Fibroblast of pulmonary artery (primary cell): ENCODE results near the gene TOX3.
A peak's percentile ranks its signal among the peaks of the same experiment; 100 is the strongest.

Source experiments
- DNase-seq: peaks from one replicate; pipeline ENCODE4 v3.0.0-alpha.2; 2010; ENCODE audit warnings: low read depth
- H3K4me3 ChIP-seq: replicated peaks from 2 replicates; pipeline ENCODE4 v1.5.1; 2011; ENCODE audit warnings: low read depth, mild to moderate bottlenecking, control low read depth, low read length, moderate library complexity
- TF ChIP-seq, protein P1 (sequence below): IDR thresholded peaks from 2 replicates; pipeline ENCODE4 v1.5.1; 2011; ENCODE audit warnings: mild to moderate bottlenecking, control low read depth, low read length, inconsistent platforms; ENCODE audit errors: missing control alignments

The TOX3 gene

DNA sequence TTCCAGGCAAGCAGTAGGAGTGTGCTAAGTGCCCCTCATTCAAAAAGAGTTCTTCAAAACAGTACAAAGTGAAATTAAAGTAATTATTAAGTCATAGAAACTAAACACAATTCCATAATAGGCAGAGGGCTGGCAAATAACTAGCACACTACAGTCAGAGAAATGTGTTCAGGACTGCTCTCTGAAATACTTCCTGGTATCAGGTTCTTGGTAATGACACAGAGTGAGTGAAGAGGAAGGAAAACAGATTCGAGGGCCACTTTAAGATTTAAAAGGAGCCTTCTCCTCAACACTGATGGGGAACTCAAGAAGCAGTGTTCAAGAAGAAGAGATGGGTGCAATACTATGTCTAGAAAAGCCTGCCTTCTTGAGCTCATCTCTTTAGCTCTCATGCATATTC is 139.2 kb downstream of the TOX3 start:
- H3K4me3 ChIP-seq: no peak overlapping the region
- DNase-seq: no peak
- TF ChIP-seq, protein P1, sequence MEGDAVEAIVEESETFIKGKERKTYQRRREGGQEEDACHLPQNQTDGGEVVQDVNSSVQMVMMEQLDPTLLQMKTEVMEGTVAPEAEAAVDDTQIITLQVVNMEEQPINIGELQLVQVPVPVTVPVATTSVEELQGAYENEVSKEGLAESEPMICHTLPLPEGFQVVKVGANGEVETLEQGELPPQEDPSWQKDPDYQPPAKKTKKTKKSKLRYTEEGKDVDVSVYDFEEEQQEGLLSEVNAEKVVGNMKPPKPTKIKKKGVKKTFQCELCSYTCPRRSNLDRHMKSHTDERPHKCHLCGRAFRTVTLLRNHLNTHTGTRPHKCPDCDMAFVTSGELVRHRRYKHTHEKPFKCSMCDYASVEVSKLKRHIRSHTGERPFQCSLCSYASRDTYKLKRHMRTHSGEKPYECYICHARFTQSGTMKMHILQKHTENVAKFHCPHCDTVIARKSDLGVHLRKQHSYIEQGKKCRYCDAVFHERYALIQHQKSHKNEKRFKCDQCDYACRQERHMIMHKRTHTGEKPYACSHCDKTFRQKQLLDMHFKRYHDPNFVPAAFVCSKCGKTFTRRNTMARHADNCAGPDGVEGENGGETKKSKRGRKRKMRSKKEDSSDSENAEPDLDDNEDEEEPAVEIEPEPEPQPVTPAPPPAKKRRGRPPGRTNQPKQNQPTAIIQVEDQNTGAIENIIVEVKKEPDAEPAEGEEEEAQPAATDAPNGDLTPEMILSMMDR: no peak

DNA sequence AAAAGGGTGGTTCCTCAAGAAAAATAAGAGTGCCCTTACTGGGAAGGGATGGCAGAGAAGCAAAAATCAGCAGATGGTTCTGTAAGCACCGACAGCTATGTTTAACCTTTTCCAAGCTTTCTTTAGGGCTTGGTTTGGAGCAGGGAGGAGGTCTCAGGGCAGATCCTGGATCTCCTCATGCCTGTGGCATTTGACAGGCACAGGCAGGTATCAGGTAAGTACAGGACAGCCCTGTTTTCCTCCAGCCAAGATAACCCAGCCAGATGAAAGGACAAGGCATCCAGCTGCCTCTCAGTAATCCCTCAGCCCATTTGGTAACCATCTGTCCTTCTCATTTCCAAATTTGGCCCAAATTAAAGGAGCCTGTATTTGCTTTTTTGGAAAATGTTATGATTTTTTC is 141.5 kb downstream of the TOX3 start:
- no peak overlapping the region for H3K4me3 ChIP-seq
- DNase-seq: no peak
- TF ChIP-seq, protein P1: no peak

DNA sequence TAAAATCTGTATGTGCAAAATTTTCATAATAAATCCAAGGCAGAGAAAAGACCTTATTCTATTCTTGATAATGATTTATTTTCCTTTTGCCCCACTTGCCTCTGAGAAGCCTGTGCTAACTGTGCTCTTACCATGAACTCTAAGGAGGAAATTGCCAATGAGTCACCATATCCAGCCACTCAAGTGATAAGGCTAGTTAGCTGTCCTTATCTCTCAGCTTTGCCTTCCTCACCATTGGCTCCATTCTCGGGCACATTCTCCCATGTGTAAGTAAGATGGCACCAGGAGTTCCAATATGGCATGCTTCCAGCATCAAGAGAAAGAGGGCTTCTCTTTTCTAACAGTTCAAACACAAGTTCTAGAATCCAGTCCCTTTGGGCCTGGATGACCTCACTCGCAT is 142.4 kb downstream of the TOX3 start:
- peak; percentile 11 for DNase-seq
- H3K4me3 ChIP-seq: no peak overlapping the region
- TF ChIP-seq, protein P1: no peak

DNA sequence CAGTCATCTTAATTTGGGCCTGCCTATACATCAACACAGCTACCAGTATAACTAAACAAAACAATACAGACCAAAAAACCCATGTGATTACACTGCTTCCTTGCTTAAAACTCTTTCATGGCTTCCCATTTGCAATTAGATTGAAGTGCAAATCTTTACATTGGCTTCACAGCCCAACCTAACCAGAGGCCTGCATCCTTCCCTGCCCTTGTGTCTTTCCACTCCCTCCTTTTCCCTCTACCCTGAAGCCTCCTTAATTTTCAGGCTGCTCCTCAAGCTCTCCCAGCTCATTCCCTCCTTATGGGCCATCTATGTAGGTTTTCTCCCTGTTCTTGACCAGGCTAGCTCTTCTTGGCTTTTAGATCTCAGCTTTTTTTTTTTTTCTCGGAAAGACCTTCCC is 147.8 kb downstream of the TOX3 start:
- DNase-seq: no peak
- TF ChIP-seq, protein P1: no peak
- H3K4me3 ChIP-seq: no peak overlapping the region

DNA sequence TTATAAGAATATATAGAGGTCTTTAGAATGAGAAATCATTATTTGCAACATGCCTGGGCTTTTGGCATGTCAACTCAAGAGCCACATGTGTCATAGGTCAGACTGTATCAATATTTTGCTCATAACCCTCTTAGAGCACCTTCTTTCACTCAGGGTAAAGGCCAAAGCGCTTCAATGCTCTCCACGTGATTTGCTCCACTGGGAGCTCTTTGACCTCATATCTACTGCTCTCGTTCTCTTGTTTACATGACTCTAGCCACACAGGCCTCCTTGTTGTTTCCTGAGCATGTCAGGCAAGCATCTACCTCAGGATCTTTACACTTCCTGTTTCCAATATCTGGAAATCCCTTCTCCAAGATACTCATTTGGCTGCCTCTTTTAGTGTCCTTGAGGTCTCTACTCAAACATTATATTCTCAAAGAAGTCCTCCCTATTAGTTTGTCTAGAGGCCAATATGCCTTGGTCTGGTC is 148.4 kb downstream of the TOX3 start:
- TF ChIP-seq, protein P1: no peak
- no peak for DNase-seq
- no peak overlapping the region for H3K4me3 ChIP-seq

DNA sequence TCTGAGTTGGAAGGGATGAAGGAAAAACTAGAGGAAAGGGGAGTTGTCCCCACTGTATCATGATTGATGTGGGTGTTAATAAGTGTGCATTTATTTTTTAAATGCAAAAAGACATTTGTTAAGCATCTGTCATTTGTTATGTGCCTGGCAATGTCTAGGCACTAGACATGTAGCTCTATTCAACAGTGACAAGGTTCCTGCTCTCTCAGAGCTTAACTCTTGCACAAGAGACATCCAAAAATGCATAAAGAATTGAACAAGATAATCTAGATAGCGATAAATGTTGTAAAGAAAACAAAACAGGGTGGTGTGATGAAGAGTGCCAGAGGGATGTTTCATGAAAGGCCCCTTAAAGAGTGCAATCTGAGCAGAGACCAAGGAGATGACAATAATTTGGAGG is 148.9 kb downstream of the TOX3 start:
- TF ChIP-seq, protein P1: no peak
- no peak overlapping the region for H3K4me3 ChIP-seq

DNA sequence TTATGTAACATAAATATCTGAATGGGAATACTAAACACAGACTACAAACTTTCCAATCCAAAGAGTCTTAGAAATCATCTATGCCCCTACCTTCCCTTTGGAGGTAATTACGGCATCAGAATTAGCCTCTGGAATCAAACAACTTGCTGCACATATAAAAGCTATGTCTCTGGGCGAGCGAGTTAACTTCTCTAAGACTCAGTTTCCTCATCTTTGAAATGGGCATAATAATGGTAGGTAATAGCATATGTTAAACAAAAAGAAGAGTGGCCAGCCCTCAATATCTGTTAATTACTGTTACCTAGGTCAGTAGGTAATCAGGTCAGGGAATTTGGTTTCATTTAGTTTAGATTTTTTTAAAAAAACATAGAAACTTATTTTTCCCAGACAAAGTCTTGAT is 153.5 kb downstream of the TOX3 start:
- no peak overlapping the region for H3K4me3 ChIP-seq
- TF ChIP-seq, protein P1: no peak
- no peak for DNase-seq

More for the DNA sequence above, 148.9 kb downstream of the TOX3 start:
- no peak for DNase-seq
